Hepatocyte (in vitro differentiated cells): ENCODE data around the gene IMMP2L.

Source experiments
- EZH2 ChIP-seq: fragments of 200-600 bp; sonication (generic); IDR thresholded peaks from 2 replicates; pipeline ENCODE4 v1.6.1; 2016; ENCODE audit warnings: antibody characterized with exemption, mild to moderate bottlenecking, borderline replicate concordance
- TF ChIP-seq, protein P1 (sequence below): fragments of 200-600 bp; sonication (generic); IDR thresholded peaks from 2 replicates; pipeline ENCODE4 v1.5.1; 2016; ENCODE audit warnings: antibody characterized with exemption, mild to moderate bottlenecking; ENCODE audit not compliant: poor library complexity

DNA sequence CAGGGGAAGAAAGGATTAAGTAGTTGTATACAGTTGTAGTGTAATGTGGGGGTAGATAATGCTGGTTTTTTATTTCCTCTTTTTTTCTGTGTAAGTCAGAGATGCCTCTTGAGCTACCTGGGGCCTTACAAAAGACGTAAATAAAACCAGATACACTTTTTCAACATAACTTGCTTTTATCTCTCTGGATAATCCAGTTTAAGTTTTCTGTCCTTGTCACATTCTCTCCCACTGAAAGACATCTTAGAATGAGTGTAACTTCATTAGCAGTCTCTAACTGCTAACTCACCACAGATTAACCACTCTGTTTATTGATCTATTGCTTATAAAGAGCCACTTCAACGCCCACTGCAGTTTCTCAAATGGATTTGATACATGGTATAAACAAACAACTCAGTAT, 535.5 kb downstream of the IMMP2L start:
- TF ChIP-seq, protein P1, sequence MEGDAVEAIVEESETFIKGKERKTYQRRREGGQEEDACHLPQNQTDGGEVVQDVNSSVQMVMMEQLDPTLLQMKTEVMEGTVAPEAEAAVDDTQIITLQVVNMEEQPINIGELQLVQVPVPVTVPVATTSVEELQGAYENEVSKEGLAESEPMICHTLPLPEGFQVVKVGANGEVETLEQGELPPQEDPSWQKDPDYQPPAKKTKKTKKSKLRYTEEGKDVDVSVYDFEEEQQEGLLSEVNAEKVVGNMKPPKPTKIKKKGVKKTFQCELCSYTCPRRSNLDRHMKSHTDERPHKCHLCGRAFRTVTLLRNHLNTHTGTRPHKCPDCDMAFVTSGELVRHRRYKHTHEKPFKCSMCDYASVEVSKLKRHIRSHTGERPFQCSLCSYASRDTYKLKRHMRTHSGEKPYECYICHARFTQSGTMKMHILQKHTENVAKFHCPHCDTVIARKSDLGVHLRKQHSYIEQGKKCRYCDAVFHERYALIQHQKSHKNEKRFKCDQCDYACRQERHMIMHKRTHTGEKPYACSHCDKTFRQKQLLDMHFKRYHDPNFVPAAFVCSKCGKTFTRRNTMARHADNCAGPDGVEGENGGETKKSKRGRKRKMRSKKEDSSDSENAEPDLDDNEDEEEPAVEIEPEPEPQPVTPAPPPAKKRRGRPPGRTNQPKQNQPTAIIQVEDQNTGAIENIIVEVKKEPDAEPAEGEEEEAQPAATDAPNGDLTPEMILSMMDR = no peak
- TF ChIP-seq EZH2 = no peak
